Keratinocyte (primary cell): ENCODE results near the gene SNTB2. TPM values are rescaled to one million over a fixed set of nuclear protein-coding genes. Genes with fewer than 3 reads are reported as not detected.

Experiments used
- DNase-seq: peaks from one replicate; pipeline ENCODE4 v3.0.0-alpha.2; 2011; ENCODE audit warnings: low read depth, missing footprints, low spot score
- FAIRE-seq: peaks from 2 replicates; lab custom pipeline; 2011; peaks lifted over from hg19 to GRCh38; lab: Jason Lieb, UNC
- H2AFZ ChIP-seq: 2 replicates; pipeline ENCODE4 v1.6.0; 2012; ENCODE audit warnings: low read length, control low read depth, inconsistent platforms; ENCODE audit not compliant: control insufficient read depth
- H3K27ac ChIP-seq: 2 replicates; pipeline ENCODE4 v1.5.1; 2011; ENCODE audit warnings: low read length; ENCODE audit not compliant: control insufficient read depth, insufficient read depth
- H3K27me3 ChIP-seq: 3 replicates; pipeline ENCODE4 v1.6.0; 2011; ENCODE audit warnings: low read length; ENCODE audit not compliant: control insufficient read depth, insufficient read depth; ENCODE audit errors: extremely low read depth
- H3K36me3 ChIP-seq, 2 experiments: 2 replicates in 1 of 2; 3 replicates in 1 of 2; pipeline ENCODE4 v1.5.1; 2011; ENCODE audit warnings: low read length in 2 of 2, mild to moderate bottlenecking in 1 of 2; ENCODE audit not compliant: control insufficient read depth in 2 of 2, insufficient read depth in 2 of 2; ENCODE audit errors: extremely low read depth in 1 of 2
- H3K4me1 ChIP-seq: 3 replicates; pipeline ENCODE4 v1.5.1; 2011; ENCODE audit warnings: low read length; ENCODE audit not compliant: control insufficient read depth, insufficient read depth; ENCODE audit errors: extremely low read depth
- H3K4me2 ChIP-seq: 3 replicates; pipeline ENCODE4 v1.6.0; 2011; ENCODE audit warnings: low read depth, low read length; ENCODE audit not compliant: control insufficient read depth, insufficient read depth; ENCODE audit errors: extremely low read depth
- H3K4me3 ChIP-seq, 3 experiments: fragments of 200-600 bp in 1 of 3; sonication (generic) in 1 of 3; 2 replicates in 2 of 3; 3 replicates in 1 of 3; pipeline ENCODE4 v1.5.1; 2011 to 2016; ENCODE audit warnings: low read length in 3 of 3, mild to moderate bottlenecking in 3 of 3, control low read depth in 2 of 3, inconsistent platforms in 1 of 3, low read depth in 1 of 3, mixed read lengths in 1 of 3, mixed run types in 1 of 3, moderate library complexity in 1 of 3; ENCODE audit not compliant: control insufficient read depth in 2 of 3, insufficient read depth in 2 of 3; ENCODE audit errors: extremely low read depth in 1 of 3
- H3K79me2 ChIP-seq: 2 replicates; pipeline ENCODE4 v1.6.0; 2012; ENCODE audit warnings: low read length; ENCODE audit not compliant: control insufficient read depth, insufficient read depth
- H3K9ac ChIP-seq: 3 replicates; pipeline ENCODE4 v1.6.0; 2011; ENCODE audit warnings: low read length; ENCODE audit not compliant: control insufficient read depth, insufficient read depth; ENCODE audit errors: extremely low read depth
- H3K9me1 ChIP-seq: 3 replicates; pipeline ENCODE4 v1.6.0; 2011; ENCODE audit warnings: low read length; ENCODE audit not compliant: control insufficient read depth, insufficient read depth; ENCODE audit errors: extremely low read depth
- H3K9me3 ChIP-seq: 2 replicates; pipeline ENCODE4 v1.5.1; 2012; ENCODE audit warnings: low read depth, low read length; ENCODE audit not compliant: control insufficient read depth
- H4K20me1 ChIP-seq: 3 replicates; pipeline ENCODE4 v1.6.0; 2011; ENCODE audit warnings: low read length; ENCODE audit not compliant: control insufficient read depth, insufficient read depth; ENCODE audit errors: extremely low read depth
- EZH2 ChIP-seq: IDR thresholded peaks from one replicate; pipeline ENCODE4 v1.6.1; 2012; ENCODE audit warnings: inconsistent platforms, mild to moderate bottlenecking, low read length, moderate library complexity
- dilution Hi-C: fragments of 300-500 bp; cut with MboI; formaldehyde crosslinking; loops from one replicate; pipeline ENCODE4 v1.7.0; 2020; ENCODE audit warnings: low sequenced_read_pairs; ENCODE audit not compliant: extremely low pct_ligation_motif_present
- polyA plus RNA-seq, 5 experiments: library from polyadenylated mRNA; depleted of rRNA in 3 of 5; stranded (reverse) in 3 of 5; stranded (forward) in 1 of 5; unstranded in 1 of 5; fragments of >200 nt; gene quantifications; 1 replicate in 1 of 5; 2 replicates in 3 of 5; 3 replicates in 1 of 5; pipeline versions ENCODE4 v1.2.1 to v1.2.3, GENCODE V29; 2011 to 2012; ENCODE audit warnings: missing spikeins in 2 of 5, low read depth in 1 of 5, low replicate concordance in 1 of 5
- TF ChIP-seq, protein P1 (sequence below), 3 experiments: IDR thresholded peaks in 1 of 3; conservative IDR thresholded peaks in 1 of 3; optimal IDR thresholded peaks in 1 of 3; 2 replicates in 2 of 3; 3 replicates in 1 of 3; pipeline versions ENCODE3 to v1.5.1; 2011; ENCODE audit warnings: low read length in 3 of 3, mild to moderate bottlenecking in 3 of 3, moderate library complexity in 2 of 3, control low read depth in 1 of 3, inconsistent platforms in 1 of 3; ENCODE audit not compliant: insufficient read depth in 2 of 3; ENCODE audit errors: extremely low read depth in 1 of 3

Gene SNTB2
- polyA plus RNA-seq, 1 donor (not counting 4 experiments of a cell fraction or from before 2014, with no cell fraction given), result 15.9 TPM

DNA sequence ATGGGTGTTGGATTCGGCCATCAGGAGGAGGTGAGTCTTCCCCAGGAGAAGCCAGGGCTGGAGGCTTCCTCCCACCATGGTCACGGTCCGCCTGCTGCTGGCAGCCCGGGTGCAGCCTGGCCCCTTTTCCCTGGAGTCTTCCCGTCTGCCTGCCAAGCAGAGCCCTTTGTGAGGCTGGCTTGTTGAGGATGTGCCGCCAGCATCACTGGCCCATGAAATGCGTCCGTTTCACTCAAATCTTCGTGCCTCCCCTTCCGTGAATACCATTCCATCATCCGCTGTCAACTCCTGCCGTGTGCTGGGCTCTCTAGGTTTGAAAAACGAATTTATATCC lies 133.7 kb downstream of the SNTB2 start:
- Histone ChIP-seq H2AFZ (no peak overlapping the region), H3K9me3 (no peaks in the 10 kb centered on the region), H3K27ac (no peak overlapping the region), H4K20me1 (peaks cover 5% of the 10 kb centered on the region), H3K9ac (no peak overlapping the region), H3K4me3 (no peak overlapping the region), H3K36me3 (peaks cover 56 to 65% of the 10 kb centered on the region in 2 experiments), H3K4me1 (no peaks in the 10 kb centered on the region), H3K79me2 (peaks cover 49% of the 10 kb centered on the region), H3K4me2 (no peak overlapping the region), H3K27me3 (no peaks in the 10 kb centered on the region), H3K9me1 (no peaks in the 10 kb centered on the region)
- TF ChIP-seq, protein P1, sequence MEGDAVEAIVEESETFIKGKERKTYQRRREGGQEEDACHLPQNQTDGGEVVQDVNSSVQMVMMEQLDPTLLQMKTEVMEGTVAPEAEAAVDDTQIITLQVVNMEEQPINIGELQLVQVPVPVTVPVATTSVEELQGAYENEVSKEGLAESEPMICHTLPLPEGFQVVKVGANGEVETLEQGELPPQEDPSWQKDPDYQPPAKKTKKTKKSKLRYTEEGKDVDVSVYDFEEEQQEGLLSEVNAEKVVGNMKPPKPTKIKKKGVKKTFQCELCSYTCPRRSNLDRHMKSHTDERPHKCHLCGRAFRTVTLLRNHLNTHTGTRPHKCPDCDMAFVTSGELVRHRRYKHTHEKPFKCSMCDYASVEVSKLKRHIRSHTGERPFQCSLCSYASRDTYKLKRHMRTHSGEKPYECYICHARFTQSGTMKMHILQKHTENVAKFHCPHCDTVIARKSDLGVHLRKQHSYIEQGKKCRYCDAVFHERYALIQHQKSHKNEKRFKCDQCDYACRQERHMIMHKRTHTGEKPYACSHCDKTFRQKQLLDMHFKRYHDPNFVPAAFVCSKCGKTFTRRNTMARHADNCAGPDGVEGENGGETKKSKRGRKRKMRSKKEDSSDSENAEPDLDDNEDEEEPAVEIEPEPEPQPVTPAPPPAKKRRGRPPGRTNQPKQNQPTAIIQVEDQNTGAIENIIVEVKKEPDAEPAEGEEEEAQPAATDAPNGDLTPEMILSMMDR (optimal IDR thresholded peaks at IDR 0.05 in 1 of 3, IDR thresholded peaks at IDR 0.05 in 1 of 3, conservative IDR thresholded peaks at IDR 0.05 in 1 of 3; ENCODE audit: extremely low read depth in 1 of 3, insufficient read depth in 2 of 3, low read length in 3 of 3), result no peak
- dilution Hi-C loops, result no loop called here
- FAIRE-seq, result no peak
- DNase-seq, result no peak

DNA sequence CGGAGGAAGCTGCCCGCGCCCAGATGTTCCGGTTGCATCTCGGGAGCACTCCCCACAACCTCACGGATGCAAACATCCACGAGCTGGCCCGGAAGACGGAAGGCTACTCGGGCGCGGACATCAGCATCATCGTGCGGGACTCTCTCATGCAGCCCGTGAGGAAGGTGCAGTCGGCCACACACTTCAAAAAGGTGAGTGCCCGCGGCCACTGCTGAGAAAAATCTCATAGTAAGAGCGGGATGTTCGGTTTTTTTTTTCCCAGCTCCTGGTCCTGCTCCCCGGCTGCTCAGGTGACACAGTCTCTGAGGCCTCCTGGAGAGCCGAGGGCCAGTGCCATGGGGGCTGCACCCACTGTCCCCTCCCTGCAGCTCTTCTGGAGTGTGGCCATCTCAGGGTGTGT lies 134.1 kb downstream of the SNTB2 start:
- H3K4me3 ChIP-seq, result no peak overlapping the region
- no peak overlapping the region for H2AFZ ChIP-seq
- H3K27me3 ChIP-seq, result no peaks in the 10 kb centered on the region
- FAIRE-seq (no peak), DNase-seq (no peak)
- H3K79me2 ChIP-seq, result peaks cover 49% of the 10 kb centered on the region
- H3K4me2 ChIP-seq, result no peak overlapping the region
- TF ChIP-seq, protein P1 (optimal IDR thresholded peaks at IDR 0.05 in 1 of 3, IDR thresholded peaks at IDR 0.05 in 1 of 3, conservative IDR thresholded peaks at IDR 0.05 in 1 of 3; ENCODE audit: extremely low read depth in 1 of 3, insufficient read depth in 2 of 3, low read length in 3 of 3), result no peak
- TF ChIP-seq EZH2, result no peak
- H4K20me1 ChIP-seq, result peaks cover 5% of the 10 kb centered on the region
- H3K9ac ChIP-seq, result no peak overlapping the region
- dilution Hi-C loops, result no loop called here
- no peaks in the 10 kb centered on the region for H3K9me1 ChIP-seq
- H3K27ac ChIP-seq, result no peak overlapping the region
- H3K4me1 ChIP-seq, result no peaks in the 10 kb centered on the region
- peaks cover 57 to 68% of the 10 kb centered on the region in 2 experiments for H3K36me3 ChIP-seq
- H3K9me3 ChIP-seq, result no peaks in the 10 kb centered on the region
